HG03159 (cell line): ENCODE data around the gene ENTPD6.

Experiments
- ATAC-seq: cut with Tn5 transposase; IDR thresholded peaks from one replicate; pipeline ENCODE4 v1.9.1; 2021; ENCODE audit warnings: mild to moderate bottlenecking, moderate library complexity; ENCODE audit not compliant: unreplicated experiment

Gene ENTPD6

GRCh38 chr20:25187635-25188034 lies 7.9 kb upstream of the ENTPD6 start:
- ATAC-seq: no peak

- no peak for ATAC-seq
Observed at GRCh38 chr20:25188218-25188617, 7.3 kb upstream of the ENTPD6 start.

DNA sequence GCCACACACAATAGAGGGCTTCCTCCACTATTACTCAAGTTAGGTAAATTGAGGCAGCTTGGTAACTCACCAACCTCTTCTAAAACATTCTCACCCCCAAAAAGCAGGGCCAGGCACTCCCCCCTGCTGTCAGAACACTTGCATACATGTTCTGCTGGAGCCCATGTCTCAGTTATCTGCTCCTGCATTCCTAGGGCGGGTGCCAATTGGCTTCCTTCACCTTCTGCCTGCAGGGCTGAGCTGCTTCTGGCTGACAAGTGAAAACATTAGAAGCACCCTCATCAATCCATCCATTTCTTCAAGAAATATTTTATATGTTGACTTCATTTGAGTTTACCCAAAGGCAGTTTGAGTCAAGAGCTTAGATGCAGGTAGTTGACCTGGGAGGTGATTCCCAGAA lies 4.5 kb upstream of the ENTPD6 start:
- ATAC-seq: no peak

GRCh38 chr20:25191689-25192088 lies 3.8 kb upstream of the ENTPD6 start:
- no peak for ATAC-seq

- no peak for ATAC-seq
Observed at GRCh38 chr20:25193843-25194242, 1.7 kb upstream of the ENTPD6 start.

DNA sequence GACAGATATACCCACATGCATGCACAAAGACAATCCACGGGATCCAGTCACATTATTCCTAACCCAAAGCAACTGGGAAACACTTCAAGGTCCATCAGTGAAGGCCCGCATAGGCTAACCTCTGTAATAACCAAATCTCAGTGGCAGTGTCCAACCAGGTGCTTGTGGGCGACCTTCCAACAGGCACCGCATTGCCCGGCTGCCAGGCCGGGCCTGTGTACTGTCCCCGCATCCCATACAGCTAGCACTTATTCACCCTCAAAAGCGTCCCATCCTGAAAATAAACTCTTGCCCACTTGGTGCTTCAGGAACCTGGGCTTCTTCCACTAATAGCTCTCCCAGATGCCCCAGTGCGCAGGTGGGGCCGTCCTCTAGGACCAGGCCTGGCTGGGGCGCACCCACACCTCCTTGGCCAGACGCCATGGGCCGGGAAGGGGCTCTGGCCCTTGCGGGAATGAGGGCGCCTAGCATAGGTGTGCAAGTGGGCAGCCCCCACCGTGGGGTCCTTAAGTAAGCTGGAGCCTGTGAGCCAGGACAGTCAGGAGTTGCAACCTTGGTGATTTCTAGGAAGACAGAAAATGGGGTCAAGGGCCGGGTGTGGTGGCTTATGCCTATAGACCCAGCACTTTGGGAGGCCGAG lies 1.1 kb upstream of the ENTPD6 start:
- no peak for ATAC-seq

DNA sequence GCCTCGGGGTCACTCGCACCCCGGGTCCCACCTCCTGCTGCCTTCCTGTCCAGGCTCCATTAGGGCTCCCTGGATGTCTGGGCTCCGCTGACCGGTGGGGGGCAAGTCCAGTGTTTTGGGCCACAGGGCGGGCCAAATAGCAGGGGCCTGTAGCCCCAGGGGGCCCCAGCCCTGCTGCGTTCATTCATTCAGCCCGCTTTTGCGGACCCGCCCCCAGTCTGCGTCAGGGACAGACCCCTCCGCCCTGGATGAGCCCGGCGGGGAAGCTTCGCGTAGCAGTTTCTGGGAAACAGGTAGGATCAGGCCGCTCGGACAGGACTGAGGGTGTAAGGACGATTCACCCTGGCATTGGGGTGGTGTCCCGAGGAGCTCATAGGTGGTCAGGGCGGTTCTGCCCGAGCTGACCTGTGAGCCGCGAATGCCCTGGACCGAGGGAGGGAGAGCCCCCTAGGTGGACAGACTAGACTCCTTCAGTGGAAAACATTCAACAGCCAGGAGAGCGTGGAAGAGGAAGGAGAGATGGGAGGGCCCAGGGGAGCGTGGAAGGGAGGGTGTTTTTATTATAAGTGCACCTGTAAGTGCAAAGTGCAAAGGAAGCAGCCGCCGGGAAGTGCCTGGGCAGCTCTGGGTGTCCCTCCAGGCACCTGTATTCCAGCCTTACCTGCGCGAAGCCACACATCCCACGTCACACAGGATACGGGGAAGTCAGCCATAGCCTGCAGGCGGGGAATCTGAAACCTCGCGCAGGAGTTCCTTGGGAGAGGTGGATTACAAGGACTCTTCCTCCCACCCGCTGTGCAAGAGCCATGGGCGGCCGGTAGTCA lies 662 bp downstream of the ENTPD6 start:
- ATAC-seq: peak; percentile 15

- no peak for ATAC-seq
Observed at GRCh38 chr20:25196786-25197120, 1.2 kb downstream of the ENTPD6 start.

- no peak for ATAC-seq
Observed at GRCh38 chr20:25197183-25197869, 1.8 kb downstream of the ENTPD6 start.

DNA sequence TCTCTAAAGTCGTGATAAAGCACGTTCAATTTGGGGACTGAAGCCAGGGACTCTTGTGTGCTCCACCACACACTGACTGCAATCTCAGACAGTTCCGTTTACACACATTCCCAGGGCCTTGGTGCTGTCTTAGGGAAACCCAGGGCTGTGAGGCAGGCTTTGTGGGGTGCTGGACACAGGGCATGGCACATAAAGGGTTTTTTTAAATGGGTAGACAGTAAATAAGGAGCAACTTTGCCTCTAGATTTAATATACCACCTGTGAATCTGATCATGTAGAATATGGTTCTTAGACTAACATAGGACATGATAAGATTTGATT lies 2.3 kb downstream of the ENTPD6 start:
- ATAC-seq: no peak

- ATAC-seq: no peak
Observed at GRCh38 chr20:25198663-25199383, 3.3 kb downstream of the ENTPD6 start.

- no peak for ATAC-seq
Observed at GRCh38 chr20:25199473-25200260, 4.2 kb downstream of the ENTPD6 start.

- no peak for ATAC-seq
Observed at GRCh38 chr20:25203089-25203488, 7.6 kb downstream of the ENTPD6 start.

GRCh38 chr20:25203871-25204320 lies 8.4 kb downstream of the ENTPD6 start:
- no peak for ATAC-seq

DNA sequence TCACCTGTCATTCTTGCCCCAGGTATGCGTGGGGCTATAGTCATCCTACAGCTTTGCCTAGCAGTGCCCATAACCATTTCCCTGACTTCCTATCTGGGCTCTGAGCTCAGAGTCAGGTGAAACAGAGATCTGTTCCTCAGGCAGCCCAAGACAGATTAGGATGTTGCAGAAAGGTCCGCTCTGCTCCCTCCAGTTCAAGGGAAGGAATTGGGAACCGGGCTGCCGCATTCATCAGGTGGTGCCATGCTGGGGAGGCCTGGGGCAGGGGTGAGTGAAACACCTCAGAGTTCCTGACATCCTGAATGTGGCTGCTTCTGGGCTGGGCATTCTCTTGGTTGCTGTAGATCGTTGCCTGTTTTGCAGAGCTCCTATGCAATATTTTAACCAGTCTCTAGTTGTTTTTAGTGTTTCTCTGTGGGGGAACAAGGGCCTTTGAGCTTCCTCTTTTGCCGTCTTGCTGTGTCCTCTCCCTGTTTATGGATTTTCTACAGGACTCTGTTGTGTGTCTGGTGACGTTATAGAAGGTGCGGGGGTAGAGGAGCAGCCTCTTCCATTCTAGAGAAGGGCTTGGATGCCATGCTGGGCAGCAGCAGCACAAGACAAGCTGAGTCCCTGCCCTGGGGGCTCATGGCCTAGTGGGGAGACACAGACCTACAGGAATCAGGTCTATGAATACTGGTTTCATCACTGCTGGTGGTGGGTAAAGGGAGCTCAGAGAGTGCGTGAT lies 9.2 kb downstream of the ENTPD6 start:
- no peak for ATAC-seq

DNA sequence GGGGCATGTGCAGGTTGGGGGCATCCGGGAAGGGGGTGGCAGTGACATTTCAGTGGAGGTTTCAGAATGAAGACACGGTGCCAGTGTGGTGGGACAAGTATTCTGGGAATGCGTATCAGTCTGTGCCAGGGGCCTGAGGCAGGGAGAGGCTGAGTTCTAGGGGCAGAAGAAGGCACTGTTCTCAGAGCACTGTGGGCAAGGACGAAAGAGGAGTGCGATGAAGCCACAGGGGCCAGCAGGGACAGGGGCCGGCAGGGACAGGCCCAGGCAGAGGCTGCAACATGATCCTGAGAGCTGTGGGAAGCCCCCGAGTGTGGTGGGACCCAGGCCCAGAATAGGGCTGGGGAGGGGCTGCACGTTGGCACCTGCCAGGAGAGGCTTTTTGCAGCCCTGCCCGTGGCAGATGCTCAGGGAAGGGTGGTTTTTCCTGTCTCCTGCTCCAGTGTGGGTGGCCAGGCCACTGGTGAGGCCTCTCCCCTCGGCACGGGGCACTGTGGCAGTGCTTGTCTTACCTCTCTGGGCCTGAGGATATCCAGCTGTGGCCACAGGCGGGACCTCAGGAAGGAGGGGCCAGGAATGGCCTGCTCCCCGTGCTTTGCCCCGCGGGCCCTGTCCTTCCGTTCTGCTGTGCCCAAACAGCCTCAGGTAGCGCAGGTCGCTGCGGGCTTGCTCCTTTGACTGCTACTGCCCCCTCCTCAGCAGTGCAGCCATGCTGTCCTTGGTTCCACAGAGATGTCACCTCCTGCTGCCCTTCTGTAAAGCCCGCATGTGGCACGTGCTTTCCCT lies 10.0 kb downstream of the ENTPD6 start:
- no peak for ATAC-seq

DNA sequence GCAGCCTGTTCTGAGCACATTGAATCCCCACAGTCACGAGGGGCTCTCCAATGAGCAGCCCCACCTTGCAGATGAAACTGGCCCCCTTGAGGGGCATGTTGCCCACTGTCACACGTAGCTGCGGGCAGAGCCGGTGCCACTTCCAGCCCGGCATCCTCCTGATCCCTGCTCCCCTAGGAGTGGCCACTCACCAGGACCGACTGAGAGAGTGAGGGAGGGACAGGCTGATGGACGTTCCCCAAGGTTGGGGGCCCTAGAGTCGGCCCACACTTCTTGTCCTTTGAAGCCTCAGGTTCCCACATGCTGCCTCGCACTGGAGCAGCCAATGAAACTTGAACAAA lies 10.5 kb downstream of the ENTPD6 start:
- no peak for ATAC-seq

DNA sequence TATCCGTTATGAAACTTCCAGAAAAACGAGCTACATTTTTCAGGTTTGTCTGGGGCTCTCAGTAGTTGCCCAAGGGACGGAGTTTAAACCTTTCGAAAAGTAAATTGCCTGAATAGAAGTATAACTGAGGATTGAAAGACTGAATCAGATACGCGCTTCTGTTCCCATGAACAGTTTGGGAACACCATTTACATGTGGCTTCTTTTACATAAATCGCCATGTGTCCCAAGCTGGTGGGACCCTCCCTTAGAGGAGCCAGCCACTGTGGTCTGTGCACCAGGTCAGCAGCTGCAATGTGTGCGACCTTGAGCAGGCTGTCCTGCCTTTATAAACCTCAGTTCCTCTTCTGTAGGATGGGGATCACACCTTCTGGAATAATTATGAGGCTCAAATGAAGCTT lies 11.0 kb downstream of the ENTPD6 start:
- no peak for ATAC-seq

DNA sequence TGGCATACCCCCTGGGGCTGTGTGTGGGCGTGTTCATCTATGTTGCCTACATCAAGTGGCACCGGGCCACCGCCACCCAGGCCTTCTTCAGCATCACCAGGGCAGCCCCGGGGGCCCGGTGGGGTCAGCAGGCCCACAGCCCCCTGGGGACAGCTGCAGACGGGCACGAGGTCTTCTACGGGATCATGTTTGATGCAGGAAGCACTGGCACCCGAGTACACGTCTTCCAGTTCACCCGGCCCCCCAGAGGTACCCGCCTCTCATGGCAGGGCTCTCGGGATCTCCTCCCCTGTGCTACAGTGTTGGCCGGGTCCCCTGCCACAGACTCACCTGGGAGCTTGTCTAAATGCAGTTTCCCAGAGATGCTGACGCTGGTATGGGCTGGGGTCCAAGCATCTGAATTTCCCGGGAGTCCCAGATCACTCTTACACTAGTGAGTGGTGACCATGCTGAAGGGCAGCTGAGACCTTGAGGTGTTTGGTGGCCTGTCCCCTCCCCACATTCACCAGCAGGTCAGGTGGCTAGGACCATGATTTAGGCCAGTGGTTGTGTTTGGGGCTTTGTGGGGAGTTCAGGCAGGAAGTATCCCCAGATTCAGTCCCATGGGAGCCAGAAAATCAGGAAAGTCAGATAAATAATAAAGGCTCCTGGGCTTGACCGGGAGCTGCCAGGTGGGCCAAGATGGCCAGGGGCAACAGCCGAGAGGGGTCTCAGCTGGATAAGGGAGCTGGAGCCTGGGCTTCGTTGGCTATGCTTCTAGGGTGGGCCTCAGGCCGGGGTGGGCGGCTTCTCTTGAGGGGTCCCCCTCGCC lies 11.8 kb downstream of the ENTPD6 start:
- no peak for ATAC-seq
